HL-60 (cell line): ENCODE measurements around the gene FBXO42.

Experiments used
- POLR2AphosphoS5 ChIP-seq: IDR thresholded peaks from 2 replicates; pipeline ENCODE4 v1.6.1; 2012; ENCODE audit warnings: low read depth
- REST ChIP-seq: IDR thresholded peaks from 2 replicates; pipeline ENCODE4 v1.6.1; 2012; ENCODE audit warnings: low read depth; ENCODE audit not compliant: insufficient replicate concordance

GRCh38 chr1:16233431-16233830, 118.8 kb downstream of the FBXO42 start:
- TF ChIP-seq REST (no peak), POLR2AphosphoS5 (no peak)
